H9 (cell line): ENCODE measurements around the gene TXNDC8. TPM values are rescaled to one million over a fixed set of nuclear protein-coding genes. Genes with fewer than 3 reads are reported as not detected.

Source experiments
- DNase-seq: peaks from one replicate; pipeline ENCODE4 v3.0.0-alpha.2; 2017
- H2AFZ ChIP-seq: one replicate; pipeline ENCODE4 v1.6.1; 2013; ENCODE audit warnings: mild to moderate bottlenecking, low read length, control low read depth, moderate library complexity
- H2AK5ac ChIP-seq: 2 replicates; pipeline ENCODE4 v1.6.1; 2013; ENCODE audit warnings: low read length, control low read depth, mixed read lengths; ENCODE audit not compliant: insufficient read length
- H2BK120ac ChIP-seq: one replicate; pipeline ENCODE4 v1.6.1; 2013; ENCODE audit warnings: low read depth, mild to moderate bottlenecking, low read length, control low read depth, inconsistent platforms; ENCODE audit not compliant: poor library complexity, severe bottlenecking
- H2BK12ac ChIP-seq: 2 replicates; pipeline ENCODE4 v1.6.1; 2013; ENCODE audit warnings: low read length, control low read depth, mixed read lengths, low read depth; ENCODE audit not compliant: insufficient read length
- H2BK15ac ChIP-seq: 2 replicates; pipeline ENCODE4 v1.6.1; 2013; ENCODE audit warnings: low read depth, low read length, control low read depth
- H2BK20ac ChIP-seq: one replicate; pipeline ENCODE4 v1.6.1; 2013; ENCODE audit warnings: low read depth, mild to moderate bottlenecking, low read length, control low read depth, inconsistent platforms; ENCODE audit not compliant: poor library complexity, severe bottlenecking
- H2BK5ac ChIP-seq: 2 replicates; pipeline ENCODE4 v1.6.1; 2013; ENCODE audit warnings: low read length, control low read depth, mixed read lengths; ENCODE audit not compliant: insufficient read length
- H3K14ac ChIP-seq: 2 replicates; pipeline ENCODE4 v1.6.1; 2013; ENCODE audit warnings: low read length, control low read depth; ENCODE audit not compliant: insufficient read depth
- H3K18ac ChIP-seq: 2 replicates; pipeline ENCODE4 v1.6.1; 2013; ENCODE audit warnings: low read depth, mild to moderate bottlenecking, mixed read lengths, low read length, control low read depth; ENCODE audit not compliant: insufficient read length
- H3K23ac ChIP-seq: 2 replicates; pipeline ENCODE4 v1.6.1; 2013; ENCODE audit warnings: low read length, control low read depth, mixed read lengths, low read depth; ENCODE audit not compliant: insufficient read length
- H3K23me2 ChIP-seq: 2 replicates; pipeline ENCODE4 v1.6.1; 2013; ENCODE audit warnings: low read depth, mild to moderate bottlenecking, mixed read lengths, low read length, control low read depth; ENCODE audit not compliant: insufficient read length, poor library complexity, severe bottlenecking
- H3K27ac ChIP-seq: 2 replicates; pipeline ENCODE4 v1.5.1; 2013; ENCODE audit warnings: low read length, control low read depth, mixed read lengths, low read depth; ENCODE audit not compliant: insufficient read length
- H3K27me3 ChIP-seq: 2 replicates; pipeline ENCODE4 v1.6.1; 2013; ENCODE audit warnings: low read length, control low read depth, inconsistent platforms; ENCODE audit not compliant: insufficient read depth
- H3K4ac ChIP-seq: 2 replicates; pipeline ENCODE4 v1.6.1; 2013; ENCODE audit warnings: low read depth, mild to moderate bottlenecking, control low read depth, inconsistent platforms, low read length, moderate library complexity
- H3K4me1 ChIP-seq: 2 replicates; pipeline ENCODE4 v1.6.1; 2013; ENCODE audit warnings: low read length, control low read depth, inconsistent platforms; ENCODE audit not compliant: insufficient read depth
- H3K4me2 ChIP-seq: 2 replicates; pipeline ENCODE4 v1.6.1; 2013; ENCODE audit warnings: low read length, control low read depth, mixed read lengths; ENCODE audit not compliant: insufficient read length, insufficient read depth
- H3K56ac ChIP-seq: 2 replicates; pipeline ENCODE4 v1.6.1; 2013; ENCODE audit warnings: low read depth, mild to moderate bottlenecking, mixed read lengths, low read length, control low read depth; ENCODE audit not compliant: insufficient read length
- H3K79me1 ChIP-seq: 2 replicates; pipeline ENCODE4 v1.6.1; 2013; ENCODE audit warnings: low read depth, mild to moderate bottlenecking, moderate library complexity, low read length, control low read depth, inconsistent platforms; ENCODE audit not compliant: insufficient read depth, poor library complexity, severe bottlenecking
- H3K79me2 ChIP-seq: 2 replicates; pipeline ENCODE4 v1.6.1; 2013; ENCODE audit warnings: low read length, control low read depth, inconsistent platforms; ENCODE audit not compliant: insufficient read depth
- H3K9ac ChIP-seq: 2 replicates; pipeline ENCODE4 v1.6.1; 2013; ENCODE audit warnings: low read length, control low read depth, mixed read lengths; ENCODE audit not compliant: insufficient read length; ENCODE audit errors: extremely low read depth
- H3K9me3 ChIP-seq: one replicate; pipeline ENCODE4 v1.6.1; 2013; ENCODE audit warnings: low read depth, low read length, inconsistent platforms; ENCODE audit not compliant: control insufficient read depth
- H3T11ph ChIP-seq: one replicate; pipeline ENCODE4 v1.6.1; 2013; ENCODE audit warnings: mild to moderate bottlenecking, low read length, control low read depth, inconsistent platforms
- H4K20me1 ChIP-seq: one replicate; pipeline ENCODE4 v1.6.1; 2013; ENCODE audit not compliant: control insufficient read depth, insufficient read length, insufficient read depth
- H4K5ac ChIP-seq: 2 replicates; pipeline ENCODE4 v1.6.1; 2013; ENCODE audit warnings: low read depth, mild to moderate bottlenecking, mixed read lengths, low read length, control low read depth; ENCODE audit not compliant: insufficient read length
- H4K8ac ChIP-seq: replicated peaks from 2 replicates; pipeline ENCODE4 v1.6.1; 2013; ENCODE audit warnings: low read length, control low read depth, mixed read lengths, low read depth; ENCODE audit not compliant: insufficient read length
- H4K91ac ChIP-seq: 2 replicates; pipeline ENCODE4 v1.6.1; 2013; ENCODE audit warnings: low read depth, mild to moderate bottlenecking, moderate library complexity, mixed read lengths, low read length, control low read depth; ENCODE audit not compliant: insufficient read length
- H3K27ac Mint-ChIP-seq, 3 experiments: 2 replicates in 2 of 3; 3 replicates in 1 of 3; pipeline ENCODE4 v1.8.0; 2020 to 2021; ENCODE audit warnings: mixed read lengths in 3 of 3, mild to moderate bottlenecking in 1 of 3, moderate library complexity in 1 of 3
- H3K27me3 Mint-ChIP-seq: 2 replicates; pipeline ENCODE4 v1.8.0; 2021; ENCODE audit warnings: low read depth, mild to moderate bottlenecking, moderate library complexity, mixed read lengths
- H3K36me3 Mint-ChIP-seq, 3 experiments: 2 replicates in 2 of 3; 3 replicates in 1 of 3; pipeline ENCODE4 v1.8.0; 2020 to 2021; ENCODE audit warnings: low read depth in 3 of 3, mixed read lengths in 3 of 3; ENCODE audit not compliant: insufficient read depth in 1 of 3
- H3K4me1 Mint-ChIP-seq, 2 experiments: 2 replicates each; pipeline ENCODE4 v1.8.0; 2020; ENCODE audit warnings: mixed read lengths in 2 of 2
- H3K4me3 Mint-ChIP-seq, 2 experiments: 2 replicates in 1 of 2; 3 replicates in 1 of 2; pipeline ENCODE4 v1.8.0; 2020 to 2021; ENCODE audit warnings: mild to moderate bottlenecking in 2 of 2, mixed read lengths in 2 of 2, moderate library complexity in 1 of 2
- H3K9me3 Mint-ChIP-seq, 2 experiments: 2 replicates in 1 of 2; 3 replicates in 1 of 2; pipeline ENCODE4 v1.8.0; 2020; ENCODE audit warnings: mild to moderate bottlenecking in 2 of 2, mixed read lengths in 2 of 2, moderate library complexity in 1 of 2
- CTCF ChIP-seq: fragments of 200-600 bp; sonication (generic); conservative IDR thresholded peaks from 3 replicates; pipeline ENCODE4 v1.8.0; 2021; ENCODE audit warnings: antibody characterized with exemption, mild to moderate bottlenecking
- WGBS: extraction: QIAGEN DNeasy Blood & Tissue Kit; methylation state at CpG from one replicate; pipeline ENCODE4 v1.1.7; 2013; ENCODE audit warnings: missing lambda C conversion rate, low lambda C conversion rate, mixed read lengths; ENCODE audit not compliant: insufficient read length; ENCODE audit errors: extremely low coverage; 5-methylcytosine and 5-hydroxymethylcytosine counted together
- total RNA-seq: library from RNA; stranded (reverse); gene quantifications from 2 replicates; pipeline ENCODE4 v1.2.1, GENCODE V29; 2021

TXNDC8 gene
- total RNA-seq, 1 experiment from 2014 or later: not detected

- Mint-ChIP-seq H3K4me1 (peaks cover 9 to 16% of the 10 kb centered on the region in 2 experiments), H3K36me3 (peaks cover 2 to 4% (median 3%) of the 10 kb centered on the region in 3 experiments; a peak in 4 of 7 replicates), H3K9me3 (peaks cover 5 to 14% of the 10 kb centered on the region in 2 experiments; a peak in 3 of 5 replicates), H3K27ac (no peak overlapping the region), H3K4me3 (no peak overlapping the region), H3K27me3 (0 out of 2 replicates have a peak, but pooled peaks cover 1% of the 10 kb centered on the region)
- Histone ChIP-seq H4K91ac (no peak overlapping the region), H3K4me1 (peaks cover 3% of the 10 kb centered on the region; the same call in 1 of the 2 replicates), H4K20me1 (no peaks in the 10 kb centered on the region), H3K79me1 (no peaks in the 10 kb centered on the region), H2BK20ac (no peak overlapping the region), H3K14ac (no peak overlapping the region), H3K9ac (no peak overlapping the region), H3K27ac (no peak overlapping the region), H3K23me2 (no peaks in the 10 kb centered on the region), H2BK12ac (no peak overlapping the region), H4K8ac (no peak overlapping the region), H3K23ac (no peak overlapping the region), H3K27me3 (no peaks in the 10 kb centered on the region), H2BK15ac (no peak overlapping the region), H2BK5ac (no peak overlapping the region), H4K5ac (no peak overlapping the region), H2AFZ (no peak overlapping the region), H3T11ph (no peak overlapping the region), H3K18ac (no peak overlapping the region), H3K9me3 (no peaks in the 10 kb centered on the region), H3K56ac (no peak overlapping the region), H3K79me2 (no peaks in the 10 kb centered on the region), H3K4me2 (no peak overlapping the region), H2AK5ac (no peak overlapping the region), H2BK120ac (no peak overlapping the region), H3K4ac (no peak overlapping the region)
- no CpG with 5 or more reads among the region's 4 CpGs for WGBS
- no peak for TF ChIP-seq CTCF
- DNase-seq: no peak
These were observed 29.0 kb downstream of the TXNDC8 start for GRCh38 chr9:110308633-110309038.
